Measurements from ENCODE around the gene DPF1. TPM values are rescaled to one million over a fixed set of nuclear protein-coding genes. Genes with fewer than 3 reads are reported as not detected.

The DPF1 gene
- total RNA-seq, 1 donor from 2014 or later, result 3.4 TPM

GRCh38 chr19:38252385-38252784 is 28.4 kb upstream of the DPF1 start:
- no peak overlapping the region for H3K4me3 ChIP-seq
- H2AFZ ChIP-seq (replicated peaks), result no peak overlapping the region
- Mint-ChIP-seq H3K9me3 (no peaks in the 10 kb centered on the region), H3K36me3 (no peaks in the 10 kb centered on the region), H3K27ac (no peak overlapping the region), H3K4me3 (peak overlapping the region; percentile 55), H3K27me3 (ENCODE audit: insufficient read depth, low read depth) (peaks cover 16% of the 10 kb centered on the region), H3K4me1 (peaks cover 33% of the 10 kb centered on the region)
- TF ChIP-seq EZH2 (IDR thresholded peaks at IDR 0.05) (no peak), EZH2phosphoT487 (IDR thresholded peaks at IDR 0.05) (no peak), CTCF (IDR thresholded peaks at IDR 0.05) (no peak)
- no peak overlapping the region for H3K9ac ChIP-seq
- H3K27ac ChIP-seq, result no peak overlapping the region
- peak overlapping the region; percentile 54 for H3K4me2 ChIP-seq
- H3F3A ChIP-seq (ENCODE audit: low read depth), result peaks cover 38% of the 10 kb centered on the region
- peaks cover 28% of the 10 kb centered on the region for H3K4me1 ChIP-seq
- H3K9me3 ChIP-seq (ENCODE audit: low read depth), result no peaks in the 10 kb centered on the region
- no peaks in the 10 kb centered on the region for H3K36me3 ChIP-seq
- no peak for DNase-seq (ENCODE audit: low spot score)
- peaks cover 19% of the 10 kb centered on the region for H3K27me3 ChIP-seq
- no peaks in the 10 kb centered on the region for H4K20me1 ChIP-seq (ENCODE audit: low read depth)
- H3K79me2 ChIP-seq (ENCODE audit: low read depth), result no peaks in the 10 kb centered on the region

- Histone ChIP-seq H3K4me1 (peaks cover 28% of the 10 kb centered on the region), H3K27ac (no peak overlapping the region), H3K4me3 (peak overlapping the region; percentile 13), H3K9ac (no peak overlapping the region), H3K27me3 (peaks cover 12% of the 10 kb centered on the region), H3K9me3 (ENCODE audit: low read depth) (no peaks in the 10 kb centered on the region), H2AFZ (replicated peaks) (peak overlapping the region; percentile 85), H3K79me2 (ENCODE audit: low read depth) (no peaks in the 10 kb centered on the region), H3F3A (ENCODE audit: low read depth) (peaks cover 38% of the 10 kb centered on the region), H3K36me3 (no peaks in the 10 kb centered on the region), H3K4me2 (peak overlapping the region; percentile 69), H4K20me1 (ENCODE audit: low read depth) (no peaks in the 10 kb centered on the region)
- peaks cover 32% of the 10 kb centered on the region for H3K4me1 Mint-ChIP-seq
- TF ChIP-seq EZH2phosphoT487 (IDR thresholded peaks at IDR 0.05) (no peak), EZH2 (IDR thresholded peaks at IDR 0.05) (no peak), CTCF (IDR thresholded peaks at IDR 0.05) (no peak)
- H3K27me3 Mint-ChIP-seq (ENCODE audit: insufficient read depth, low read depth), result peaks cover 15% of the 10 kb centered on the region
- H3K36me3 Mint-ChIP-seq, result no peaks in the 10 kb centered on the region
- H3K4me3 Mint-ChIP-seq, result peak overlapping the region; percentile 57
- DNase-seq (ENCODE audit: low spot score), result no peak
- H3K9me3 Mint-ChIP-seq, result no peaks in the 10 kb centered on the region
- peak overlapping the region; percentile 67 for H3K27ac Mint-ChIP-seq
Observed at GRCh38 chr19:38251564-38252051, 27.6 kb upstream of the DPF1 start.

- H4K20me1 ChIP-seq (ENCODE audit: low read depth), result no peaks in the 10 kb centered on the region
- H3K4me3 Mint-ChIP-seq, result peak overlapping the region; percentile 57
- H3K4me1 ChIP-seq, result peaks cover 28% of the 10 kb centered on the region
- no peaks in the 10 kb centered on the region for H3K36me3 Mint-ChIP-seq
- H3K9me3 Mint-ChIP-seq, result no peaks in the 10 kb centered on the region
- H3K9me3 ChIP-seq (ENCODE audit: low read depth), result no peaks in the 10 kb centered on the region
- peaks cover 14% of the 10 kb centered on the region for H3K27me3 Mint-ChIP-seq (ENCODE audit: insufficient read depth, low read depth)
- peak overlapping the region; percentile 13 for H3K4me3 ChIP-seq
- H3F3A ChIP-seq (ENCODE audit: low read depth), result peaks cover 39% of the 10 kb centered on the region
- H3K79me2 ChIP-seq (ENCODE audit: low read depth), result no peaks in the 10 kb centered on the region
- no peak overlapping the region for H3K27ac ChIP-seq
- TF ChIP-seq EZH2phosphoT487 (IDR thresholded peaks at IDR 0.05) (no peak), EZH2 (IDR thresholded peaks at IDR 0.05) (no peak), CTCF (IDR thresholded peaks at IDR 0.05) (no peak)
- H3K27ac Mint-ChIP-seq, result peak overlapping the region; percentile 18
- DNase-seq (ENCODE audit: low spot score), result no peak
- H2AFZ ChIP-seq (replicated peaks), result peak overlapping the region; percentile 85
- H3K9ac ChIP-seq, result no peak overlapping the region
- H3K36me3 ChIP-seq, result no peaks in the 10 kb centered on the region
- peaks cover 32% of the 10 kb centered on the region for H3K4me1 Mint-ChIP-seq
- peak overlapping the region; percentile 69 for H3K4me2 ChIP-seq
- H3K27me3 ChIP-seq, result peaks cover 5% of the 10 kb centered on the region
Observed at GRCh38 chr19:38250821-38251563, 27.0 kb upstream of the DPF1 start.

Measured in neural progenitor cell (in vitro differentiated cells).